A549 (cell line): ENCODE measurements around the gene CLIP2.

Experiments
- CTCF ChIP-seq: fragments of >200 bp; sonication (Bioruptor Twin); formaldehyde crosslinking; IDR thresholded peaks from 3 replicates; pipeline ENCODE4 v1.5.1; 2016
- RFX5 ChIP-seq: fragments of 450-650 bp; IDR thresholded peaks from 2 replicates; pipeline ENCODE4 v1.7.1; 2014; ENCODE audit warnings: antibody characterized with exemption, mild to moderate bottlenecking, moderate library complexity

- TF ChIP-seq RFX5, result no peak
- no peak for TF ChIP-seq CTCF
Measured at GRCh38 chr7:74256491-74257408, 32.5 kb upstream of the CLIP2 start.
